WERI-Rb-1 (cell line): ENCODE measurements around the gene SLC47A1.

ENCODE experiments used
- DNase-seq: peaks from one replicate; pipeline ENCODE4 v3.0.0-alpha.2; 2020
- H3K27ac ChIP-seq: fragments of 250-450 bp; sonication (Bioruptor Pico); 2 replicates; pipeline ENCODE4 v1.5.1; 2020; ENCODE audit warnings: mild to moderate bottlenecking, moderate library complexity
- H3K27me3 ChIP-seq: fragments of 250-450 bp; sonication (Bioruptor Pico); 2 replicates; pipeline ENCODE4 v1.5.1; 2021; ENCODE audit warnings: mild to moderate bottlenecking, low read depth, moderate library complexity; ENCODE audit not compliant: insufficient read depth, severe bottlenecking
- H3K36me3 ChIP-seq: fragments of 250-450 bp; sonication (Bioruptor Pico); 2 replicates; pipeline ENCODE4 v1.5.1; 2020; ENCODE audit warnings: mild to moderate bottlenecking, moderate library complexity
- H3K4me3 ChIP-seq: 2 replicates; pipeline ENCODE4 v1.5.1; 2011; ENCODE audit warnings: low read depth, mild to moderate bottlenecking, control low read depth, low read length
- H3K9me3 ChIP-seq: fragments of 250-450 bp; sonication (Bioruptor Pico); 2 replicates; pipeline ENCODE4 v1.5.1; 2021; ENCODE audit warnings: mild to moderate bottlenecking, moderate library complexity; ENCODE audit not compliant: severe bottlenecking
- CTCF ChIP-seq: IDR thresholded peaks from 2 replicates; pipeline ENCODE4 v1.5.1; 2011; ENCODE audit warnings: low read depth, mild to moderate bottlenecking, control low read depth, inconsistent platforms, low read length

Gene SLC47A1

DNA sequence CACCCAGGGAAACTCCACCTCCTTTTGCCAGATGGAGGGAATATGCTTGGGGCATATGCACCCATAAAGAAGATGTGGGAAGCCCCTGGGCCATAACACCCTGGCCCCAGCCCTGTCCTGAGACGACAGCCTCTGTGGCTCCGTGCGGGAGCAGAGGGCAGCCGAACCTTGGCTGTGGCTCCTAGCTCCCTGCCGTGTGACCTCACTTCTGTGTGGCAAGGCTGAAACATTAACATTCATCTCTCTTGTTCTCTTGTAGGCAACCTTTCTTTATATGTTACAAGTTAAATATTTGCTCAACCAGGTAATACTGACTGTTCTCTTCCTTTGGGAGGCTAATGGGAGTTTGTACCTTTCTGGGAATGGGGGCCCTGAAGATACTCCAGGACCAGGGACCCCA, 17.5 kb downstream of the SLC47A1 start:
- DNase-seq, result no peak
- H3K36me3 ChIP-seq, result no peaks in the 10 kb centered on the region
- H3K9me3 ChIP-seq, result no peaks in the 10 kb centered on the region
- no peak overlapping the region for H3K27ac ChIP-seq
- H3K4me3 ChIP-seq, result no peak overlapping the region
- no peaks in the 10 kb centered on the region for H3K27me3 ChIP-seq
- no peak for TF ChIP-seq CTCF

- Histone ChIP-seq H3K27me3 (no peaks in the 10 kb centered on the region), H3K27ac (no peak overlapping the region), H3K36me3 (no peaks in the 10 kb centered on the region), H3K9me3 (no peaks in the 10 kb centered on the region), H3K4me3 (no peak overlapping the region)
- DNase-seq, result no peak
- TF ChIP-seq CTCF, result no peak
Observed at GRCh38 chr17:19551591-19552148, 18.0 kb downstream of the SLC47A1 start.

- Histone ChIP-seq H3K27ac (no peak overlapping the region), H3K4me3 (no peak overlapping the region), H3K36me3 (no peaks in the 10 kb centered on the region), H3K27me3 (no peaks in the 10 kb centered on the region), H3K9me3 (no peaks in the 10 kb centered on the region)
- TF ChIP-seq CTCF, result no peak
- peak; percentile 63 for DNase-seq
Observed at GRCh38 chr17:19553036-19553435, 19.4 kb downstream of the SLC47A1 start.

GRCh38 chr17:19554393-19554792, 20.7 kb downstream of the SLC47A1 start:
- Histone ChIP-seq H3K4me3 (no peak overlapping the region), H3K27ac (no peak overlapping the region), H3K9me3 (no peaks in the 10 kb centered on the region), H3K36me3 (no peaks in the 10 kb centered on the region), H3K27me3 (no peaks in the 10 kb centered on the region)
- TF ChIP-seq CTCF, result no peak
- no peak for DNase-seq

GRCh38 chr17:19555746-19556145, 22.1 kb downstream of the SLC47A1 start:
- H3K27me3 ChIP-seq, result no peaks in the 10 kb centered on the region
- H3K36me3 ChIP-seq, result no peaks in the 10 kb centered on the region
- H3K9me3 ChIP-seq, result no peaks in the 10 kb centered on the region
- H3K27ac ChIP-seq, result no peak overlapping the region
- DNase-seq, result no peak
- H3K4me3 ChIP-seq, result no peak overlapping the region
- TF ChIP-seq CTCF, result no peak

DNA sequence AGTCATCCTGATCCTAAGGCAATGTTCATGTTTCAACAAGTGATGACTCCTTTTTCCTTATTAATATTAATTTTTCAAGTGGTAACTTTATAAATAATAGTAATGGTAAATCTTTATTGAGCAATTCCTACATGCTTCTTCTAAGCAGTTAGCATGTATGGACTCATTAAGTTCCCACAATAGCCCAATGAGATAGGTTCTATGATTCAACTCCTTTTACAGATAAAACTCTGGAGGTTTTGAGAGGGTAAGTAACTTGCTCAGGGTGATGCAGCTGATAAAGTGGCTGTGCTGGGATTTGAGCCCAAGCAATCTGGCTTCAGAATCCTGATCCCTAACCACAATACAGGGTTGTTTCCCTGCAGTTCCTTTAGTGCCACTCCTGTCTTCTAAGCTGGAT, 25.3 kb downstream of the SLC47A1 start:
- no peak for TF ChIP-seq CTCF
- no peak for DNase-seq
- H3K27ac ChIP-seq, result no peak overlapping the region
- H3K9me3 ChIP-seq, result no peaks in the 10 kb centered on the region
- no peaks in the 10 kb centered on the region for H3K36me3 ChIP-seq
- no peaks in the 10 kb centered on the region for H3K27me3 ChIP-seq
- no peak overlapping the region for H3K4me3 ChIP-seq
